Stimulated activated CD4-positive, alpha-beta T cell treated with anti-CD3 and anti-CD28 coated beads, Interleukin-12 subunit alpha, Interleukin-12 subunit beta, amount 100 ng/mL, for 24 hours (primary cell): ENCODE measurements around the gene RERE.
"Not testable (repeated sequence)": the region's sequence is repeated elsewhere in the genome, so short reads cannot be mapped to it uniquely, and the experiment has no call there.

Source experiments
- DNase-seq, 2 experiments: peaks; one replicate each; pipeline ENCODE4 v3.0.0-alpha.2; 2020; ENCODE audit warnings: low read depth in 2 of 2

The RERE gene

DNA sequence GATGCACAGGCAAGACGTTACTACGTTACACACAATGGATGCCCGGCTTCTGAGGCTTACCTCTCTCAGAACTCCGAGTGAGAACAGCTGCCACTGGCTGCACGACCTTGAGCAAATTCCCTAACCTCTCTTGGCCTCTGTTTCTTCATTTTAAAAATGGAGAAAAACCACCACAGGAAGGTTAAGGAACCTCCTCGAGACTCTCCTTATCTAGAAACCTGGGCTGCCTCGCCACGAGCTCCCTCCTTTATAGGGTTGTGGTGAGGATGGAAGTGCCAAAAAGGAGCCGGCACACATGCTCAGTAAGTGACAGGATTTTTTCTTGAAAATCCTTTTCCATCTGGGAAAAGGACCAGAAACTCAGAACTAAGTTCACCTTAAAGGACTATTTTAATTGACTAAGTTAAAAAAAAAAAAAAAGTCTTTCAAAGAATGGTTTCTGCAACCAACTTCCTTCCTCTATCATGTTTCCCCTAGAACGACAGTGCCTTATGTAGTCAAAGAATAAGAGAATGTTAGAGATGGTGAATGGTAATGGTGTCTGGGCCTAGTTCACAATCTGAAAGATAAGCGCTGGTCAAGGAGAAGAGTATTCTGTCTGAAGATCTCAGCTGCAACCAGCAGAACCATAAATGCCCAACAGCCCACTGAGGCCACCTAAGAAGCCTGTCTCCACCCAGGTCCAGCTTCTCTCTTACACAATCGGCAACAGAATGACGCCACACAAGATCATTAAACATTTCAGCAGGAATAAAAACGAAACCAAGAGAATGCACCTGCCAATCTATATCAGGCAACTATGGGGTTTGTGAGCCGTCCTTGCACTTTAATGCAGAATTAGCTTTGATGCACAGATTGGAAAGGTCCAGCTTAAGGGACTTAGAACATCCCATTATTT, 434.6 kb downstream of the RERE start:
- DNase-seq: no peak

DNA sequence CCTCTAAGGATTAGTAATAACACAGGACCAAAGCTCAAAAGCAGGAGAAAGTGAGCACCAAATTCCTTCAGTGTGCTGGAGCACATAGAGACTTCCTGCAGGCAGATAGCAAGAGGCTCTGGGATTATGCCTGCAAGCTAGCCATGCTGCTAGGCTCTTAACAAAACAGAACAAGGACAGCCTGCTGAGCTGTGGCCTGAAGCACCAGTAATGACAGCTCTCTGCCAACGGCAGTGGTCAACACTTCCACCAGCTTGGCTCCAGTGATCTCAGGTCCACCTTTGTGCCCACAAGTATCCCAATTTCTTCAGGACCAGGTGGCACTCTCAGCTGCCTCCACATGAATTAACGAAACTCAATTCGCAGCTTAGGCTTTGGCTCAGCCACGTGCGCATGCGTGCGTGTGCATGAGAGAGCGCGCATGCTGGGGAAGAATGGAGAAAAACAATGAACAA, 435.4 kb downstream of the RERE start:
- no peak for DNase-seq

DNA sequence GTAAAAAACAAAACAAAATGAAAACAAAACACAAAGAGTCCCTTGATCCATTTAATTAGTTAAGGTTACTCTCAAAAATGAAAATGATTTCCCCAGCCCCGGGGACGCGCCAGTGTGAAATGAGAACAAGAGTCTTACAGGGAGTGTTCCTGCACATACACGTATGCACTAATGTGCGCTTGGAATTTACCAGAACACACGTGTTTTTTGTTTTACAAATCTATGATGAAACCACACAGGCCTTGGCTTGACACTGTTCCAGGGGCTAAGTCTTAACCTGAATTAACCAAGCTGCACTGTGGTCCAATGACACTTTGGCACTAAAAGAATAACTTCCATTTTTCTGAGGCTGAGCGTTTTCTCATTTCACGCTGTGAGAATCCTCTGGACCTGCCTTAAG, 435.8 kb downstream of the RERE start:
- no peak for DNase-seq

DNA sequence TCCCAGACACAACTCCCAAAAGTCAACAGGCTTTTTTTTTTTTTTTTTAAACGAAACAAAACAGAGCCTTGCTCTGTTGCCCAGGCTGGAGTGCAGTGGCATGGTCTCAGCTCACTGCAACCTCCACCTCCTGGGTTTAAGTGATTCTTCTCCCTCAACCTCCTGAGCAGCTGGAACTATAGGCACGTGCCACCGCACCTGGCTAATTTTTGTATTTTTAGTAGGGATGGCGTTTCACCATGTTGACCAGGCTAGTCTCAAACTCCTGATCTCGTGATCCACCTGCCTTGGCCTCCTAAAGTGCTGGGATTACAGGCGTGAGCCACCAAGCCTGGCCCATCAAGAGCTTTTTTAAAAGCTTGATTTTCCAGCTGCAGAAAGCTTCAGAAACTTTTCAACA, 437.1 kb downstream of the RERE start:
- not testable (repeated sequence) for DNase-seq

DNA sequence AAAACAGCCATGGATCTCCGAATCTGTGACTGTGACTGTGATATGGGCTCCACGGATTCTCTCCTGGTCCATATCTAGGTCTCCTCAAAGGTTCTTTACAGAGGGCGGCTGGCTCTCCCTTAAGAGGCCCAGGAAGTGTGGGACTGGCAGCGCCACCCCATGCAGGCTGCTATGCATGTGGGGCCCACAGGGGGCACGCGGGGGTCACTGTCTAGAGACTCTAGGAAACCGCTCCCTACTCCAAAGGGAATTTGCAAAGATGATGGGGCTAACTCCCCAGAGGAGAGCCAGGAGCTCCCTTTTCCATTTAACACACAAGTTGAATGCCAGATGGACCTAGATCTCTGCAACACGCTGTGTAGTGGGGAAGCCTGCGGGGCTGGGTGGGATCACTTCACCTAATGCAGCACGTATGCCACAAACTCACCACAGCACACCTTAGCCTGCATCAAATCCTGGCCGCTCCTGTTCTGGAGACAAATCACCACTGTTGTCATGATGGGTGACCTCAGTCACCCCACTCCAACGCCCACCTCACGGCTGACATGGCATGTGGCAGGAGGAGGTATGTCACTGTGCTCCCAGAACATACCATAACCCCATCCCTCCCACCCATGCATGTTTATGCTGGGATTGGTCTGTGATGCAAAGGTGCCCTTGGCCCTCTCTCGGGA, 437.8 kb downstream of the RERE start:
- DNase-seq: no peak

DNA sequence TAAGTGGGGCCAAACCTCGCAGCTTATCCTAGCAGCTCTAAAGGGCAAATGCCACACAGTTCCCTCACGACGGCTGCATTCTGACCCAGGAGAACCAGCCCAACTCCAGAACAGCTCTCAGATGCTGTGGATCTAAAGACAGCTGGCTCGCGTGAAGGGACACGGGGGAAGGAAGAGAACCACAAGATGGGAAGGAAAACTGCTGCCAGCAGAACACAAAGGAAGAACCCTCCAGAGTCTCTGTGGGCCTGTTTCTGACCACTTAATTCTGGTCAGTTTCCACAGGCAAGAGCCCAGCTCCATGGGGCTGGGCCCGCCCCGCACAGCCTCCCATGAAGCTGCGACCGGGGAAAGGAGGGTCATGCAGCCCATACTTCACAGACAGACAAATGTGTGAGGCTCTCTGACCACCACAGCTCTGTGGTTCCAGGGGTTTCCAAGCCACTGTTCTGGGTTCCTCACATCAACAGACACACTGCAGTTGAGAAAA, 438.4 kb downstream of the RERE start:
- DNase-seq: no peak

DNA sequence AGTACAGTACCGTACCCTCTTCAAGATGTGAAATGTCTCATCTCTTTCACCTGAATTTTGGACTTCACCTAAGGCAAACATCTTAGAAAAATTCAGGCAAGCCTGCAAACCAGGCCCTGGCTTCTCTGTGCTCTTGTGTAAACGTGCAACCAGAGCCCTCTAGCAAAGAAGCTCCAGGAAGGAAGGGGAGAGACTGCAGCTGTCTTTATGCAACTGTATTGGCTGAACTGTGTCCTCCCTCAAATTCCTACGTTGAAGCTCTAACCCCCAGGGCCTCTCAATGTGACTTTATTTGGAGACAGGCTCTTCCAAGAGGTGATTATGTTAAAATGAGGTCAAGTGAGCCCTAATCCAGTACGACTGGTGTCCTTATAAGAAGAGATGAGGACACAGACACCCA, 439.3 kb downstream of the RERE start:
- DNase-seq: no peak

DNA sequence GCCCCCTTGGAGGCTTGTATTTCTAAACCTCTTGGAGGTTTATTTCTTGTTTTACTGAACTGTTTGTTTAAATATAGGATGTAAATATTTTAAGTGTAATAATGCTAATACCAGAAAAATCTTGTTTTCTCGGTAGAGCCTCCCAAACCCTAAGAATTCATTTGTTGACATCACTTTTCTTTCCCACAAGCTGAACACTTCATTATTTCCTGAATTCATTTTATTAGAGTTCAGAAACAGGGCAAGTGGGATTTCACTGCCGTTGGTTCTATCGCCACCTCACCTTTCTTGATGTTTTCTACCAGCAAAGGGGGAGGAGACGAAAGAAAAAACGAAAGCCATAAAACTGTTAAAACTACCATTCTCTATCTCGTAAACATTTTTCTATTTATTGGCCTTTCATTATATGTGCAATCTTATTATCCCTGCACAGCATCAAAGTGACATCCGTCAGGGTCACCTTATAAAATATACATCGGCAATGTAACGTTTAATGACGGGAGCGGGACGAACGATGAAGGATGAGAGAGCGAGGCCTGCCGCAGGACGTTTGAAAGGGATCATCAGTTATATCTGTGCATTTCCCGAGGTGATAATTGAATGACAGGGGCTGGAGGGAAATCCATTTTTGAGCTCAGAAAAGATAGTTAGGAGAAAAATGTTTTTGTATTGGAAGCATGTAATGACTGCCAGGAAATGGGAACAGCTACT, 440.0 kb downstream of the RERE start:
- DNase-seq: no peak

DNA sequence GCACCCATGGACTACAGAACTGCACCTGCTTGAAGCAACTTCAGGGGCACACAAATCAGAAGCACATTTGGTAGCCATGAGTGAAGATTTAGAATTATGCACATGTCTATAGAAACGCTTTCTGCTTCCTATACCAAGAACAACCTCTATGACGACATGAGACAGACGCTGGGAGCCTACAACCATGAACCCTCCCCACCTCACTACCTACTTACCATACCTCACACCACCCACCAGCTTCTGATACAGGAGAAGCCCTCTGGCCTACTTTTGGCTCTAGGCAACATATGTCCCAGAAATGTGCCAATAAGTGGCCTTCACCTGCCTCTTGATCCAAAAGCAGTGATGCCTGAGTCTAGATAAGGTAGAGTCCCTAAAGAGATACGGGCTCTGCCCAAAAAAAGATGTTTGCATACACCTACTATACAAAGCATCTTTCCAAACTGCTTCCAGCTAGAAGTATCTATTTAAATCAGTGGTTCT, 441.0 kb downstream of the RERE start:
- DNase-seq: no peak

DNA sequence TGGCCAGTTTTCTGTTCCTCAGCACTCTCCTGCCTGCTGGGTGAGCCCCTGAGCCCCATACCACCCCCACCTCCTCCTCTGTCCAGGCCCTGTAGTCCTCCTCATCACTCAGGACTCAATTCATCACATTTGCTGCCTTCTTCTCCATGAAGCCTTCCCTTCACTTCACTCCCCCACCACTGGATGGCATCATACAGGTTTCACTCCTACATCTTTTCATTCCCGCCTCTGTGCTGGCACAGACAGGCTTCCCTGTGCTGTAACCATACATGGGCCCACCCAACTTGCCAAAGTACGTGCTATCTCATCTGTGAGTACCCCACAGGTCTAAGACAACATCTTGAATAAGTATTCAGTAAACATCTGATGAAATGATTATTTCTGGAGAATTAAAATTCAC, 442.6 kb downstream of the RERE start:
- DNase-seq: no peak

DNA sequence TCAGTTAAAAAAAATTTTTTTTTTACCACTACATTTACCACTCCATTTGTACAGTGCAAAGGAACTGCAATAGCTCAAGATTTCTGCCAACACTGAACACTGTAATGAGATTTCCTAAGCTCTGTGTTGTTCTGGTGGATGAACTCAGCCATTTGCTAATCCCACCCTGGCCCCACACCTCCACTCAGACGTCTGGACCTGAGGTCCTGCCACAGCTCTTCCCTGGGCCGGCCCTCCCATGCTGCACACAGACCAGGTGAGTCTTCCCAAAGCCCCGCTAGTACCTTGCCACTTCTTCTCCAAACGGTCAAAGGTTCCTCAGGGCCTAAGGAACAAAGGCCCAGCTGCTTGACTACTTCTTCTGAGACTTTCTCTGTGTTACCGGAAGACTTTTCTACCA, 443.1 kb downstream of the RERE start:
- no peak for DNase-seq

DNA sequence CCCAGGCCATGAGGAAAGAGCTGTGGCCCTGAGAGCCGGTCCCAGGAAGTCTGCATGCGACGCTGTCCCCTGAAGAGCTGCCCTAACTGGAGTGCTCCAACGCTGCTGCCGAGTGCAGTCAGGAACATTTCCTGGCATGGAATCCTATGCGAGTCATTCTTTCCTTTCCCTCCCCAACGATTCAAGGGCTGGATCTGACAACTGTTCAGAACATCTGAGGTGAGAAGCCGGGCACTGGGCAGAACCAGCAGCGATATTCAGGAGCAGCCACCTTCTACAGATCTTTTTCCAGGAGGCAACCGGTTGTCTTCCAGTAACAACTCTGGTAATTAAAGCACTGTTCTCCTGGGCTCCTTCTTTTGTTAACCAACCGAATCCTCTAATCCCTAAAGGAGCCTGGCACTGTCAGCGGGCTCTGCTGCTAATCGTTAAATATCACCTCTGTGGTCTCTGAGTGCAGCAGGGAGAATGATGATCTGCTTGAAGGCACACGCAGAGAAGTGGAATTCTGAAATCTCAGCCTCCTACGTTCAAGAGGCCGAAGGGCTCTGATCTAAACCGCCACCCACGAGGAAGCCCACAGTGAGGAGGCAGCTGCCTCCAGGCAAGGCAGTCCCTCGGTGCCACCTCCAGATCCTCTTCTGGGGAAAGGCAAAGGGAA, 443.7 kb downstream of the RERE start:
- DNase-seq: no peak

DNA sequence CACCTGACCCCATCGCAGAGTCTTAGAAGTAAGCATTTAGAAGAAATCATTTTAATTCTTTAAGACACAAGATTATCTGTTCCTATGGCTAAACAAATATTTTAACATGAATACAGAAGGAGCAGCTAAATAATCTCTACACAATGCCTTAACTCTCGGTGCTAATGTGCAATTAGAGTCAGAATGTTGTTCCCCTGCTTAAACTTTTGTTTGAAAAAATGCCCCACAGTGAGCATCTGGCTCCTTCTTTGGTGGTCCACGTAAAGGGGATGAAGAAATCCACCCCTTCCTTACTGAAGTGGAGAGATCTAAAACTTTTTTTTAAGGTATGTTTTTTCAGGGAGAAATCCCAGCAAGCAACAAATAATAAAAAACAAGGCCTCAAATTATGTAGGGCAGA, 444.3 kb downstream of the RERE start:
- DNase-seq: no peak

DNA sequence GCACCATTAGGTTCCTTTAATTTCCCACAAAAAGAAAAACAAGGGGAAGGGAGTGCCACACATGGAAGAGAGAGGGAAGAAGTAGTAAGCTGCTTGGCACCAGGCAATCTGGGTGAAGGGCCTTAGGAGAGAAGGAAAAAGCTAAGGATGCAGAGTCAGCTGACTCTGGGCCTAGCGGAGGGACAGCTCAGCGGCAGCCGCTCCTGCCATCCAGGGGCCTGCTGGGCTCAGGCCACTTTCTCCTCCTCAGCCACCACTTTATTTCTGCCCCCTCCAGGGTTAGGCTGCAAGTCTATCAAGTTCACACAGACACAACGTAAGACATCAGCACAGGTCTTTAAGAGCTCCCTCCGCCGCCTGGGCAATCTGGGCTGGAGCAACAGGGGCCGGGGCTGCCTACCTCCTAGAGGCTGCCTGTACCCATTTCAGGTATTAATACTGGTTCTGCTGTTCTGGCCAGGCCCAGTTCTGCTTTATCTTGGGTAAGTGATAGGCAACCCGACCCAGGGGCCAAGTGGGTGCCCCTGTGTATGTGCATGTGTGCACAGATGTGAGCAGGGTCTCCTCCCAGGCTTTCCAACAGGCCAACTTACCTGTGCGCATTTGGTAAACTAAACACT, 446.0 kb downstream of the RERE start:
- no peak for DNase-seq

DNA sequence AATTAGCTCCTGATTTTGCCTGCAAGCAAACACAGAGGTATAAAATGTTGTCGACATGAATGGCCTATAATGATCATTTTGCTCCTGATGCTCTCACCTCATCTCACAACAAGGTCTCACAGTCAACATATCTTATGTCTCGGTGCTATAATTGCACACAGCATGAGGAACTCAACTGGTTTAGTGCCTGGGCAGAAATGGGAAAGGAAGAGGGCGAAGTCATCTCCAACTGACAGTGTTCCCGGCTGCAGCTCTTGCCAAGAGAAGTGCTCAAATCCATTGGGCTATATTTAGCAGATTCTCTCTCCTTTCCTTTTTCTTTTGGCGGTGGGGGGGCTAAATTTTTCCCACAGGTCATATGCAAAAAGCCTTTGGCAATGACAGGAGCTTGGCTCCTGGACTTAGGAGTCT, 446.5 kb downstream of the RERE start:
- DNase-seq: no peak

DNA sequence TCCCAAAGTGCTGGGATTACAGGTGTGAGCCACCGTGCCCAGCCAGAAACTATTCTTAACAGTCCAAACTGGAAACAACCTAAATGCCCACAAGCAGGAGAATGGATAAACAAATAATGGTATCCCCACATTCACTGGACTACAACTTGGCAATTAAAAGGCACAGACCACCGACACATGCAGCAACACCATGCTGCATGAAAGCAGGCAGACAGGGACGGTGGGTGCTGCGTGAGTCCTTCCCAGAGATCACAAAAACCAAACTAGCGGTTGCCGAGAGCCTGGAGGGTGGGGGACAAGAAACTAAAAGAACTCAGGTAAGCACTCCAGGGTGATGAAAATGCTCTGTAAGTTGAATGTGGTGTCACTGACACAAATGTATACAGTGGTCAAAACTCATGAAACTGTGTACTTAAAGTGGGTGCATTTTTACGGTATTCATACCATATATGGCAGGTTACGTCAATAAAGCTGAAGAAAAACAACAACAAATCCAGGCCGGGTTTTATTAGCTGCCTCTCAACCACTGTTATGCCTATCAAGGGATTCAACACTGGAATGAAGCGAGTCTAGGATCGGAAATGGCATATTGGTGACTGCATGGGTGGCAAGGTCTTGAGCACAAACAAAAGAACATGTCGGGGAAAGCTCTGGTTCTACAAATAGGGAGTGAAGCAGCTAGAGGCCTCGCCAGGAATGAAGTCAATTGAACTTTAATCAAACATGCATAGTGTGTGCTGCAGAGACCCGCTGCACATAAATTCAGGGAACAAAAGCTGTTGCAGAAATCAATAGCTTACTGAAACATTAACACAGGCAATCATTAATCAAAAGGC, 447.2 kb downstream of the RERE start:
- no peak for DNase-seq

DNA sequence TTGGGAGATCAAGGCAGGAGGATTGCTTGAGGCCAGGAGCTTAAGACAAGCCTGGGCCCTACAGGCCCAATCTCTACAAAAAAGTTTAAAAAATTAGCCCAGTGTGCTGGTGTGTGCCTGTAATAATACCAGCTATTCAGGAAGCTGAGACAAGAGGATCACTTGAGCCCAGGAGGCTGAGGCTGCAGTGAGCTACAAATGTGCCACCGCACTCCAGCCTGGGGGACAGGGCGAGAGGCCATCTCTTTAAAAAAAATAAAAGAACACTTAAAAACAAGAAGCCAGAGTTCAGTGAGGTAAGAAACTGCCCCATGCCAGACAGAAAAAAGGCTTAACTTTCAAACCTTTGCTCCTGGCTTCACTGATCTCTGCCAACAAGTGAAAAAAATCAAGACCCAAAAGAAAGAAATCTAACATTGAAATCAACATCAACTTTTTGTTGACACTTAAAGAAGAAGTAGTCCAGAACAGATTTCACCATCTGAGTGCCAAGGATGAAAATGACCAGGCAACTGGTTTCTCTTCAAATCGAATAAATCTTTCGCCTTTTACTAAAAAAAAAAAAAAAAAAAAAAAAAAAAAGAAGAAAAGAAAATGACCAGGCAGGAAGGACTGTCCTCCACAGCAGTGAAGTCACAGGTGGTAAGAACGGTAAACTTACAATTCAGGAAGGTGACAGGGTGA, 448.3 kb downstream of the RERE start:
- no peak for DNase-seq

DNA sequence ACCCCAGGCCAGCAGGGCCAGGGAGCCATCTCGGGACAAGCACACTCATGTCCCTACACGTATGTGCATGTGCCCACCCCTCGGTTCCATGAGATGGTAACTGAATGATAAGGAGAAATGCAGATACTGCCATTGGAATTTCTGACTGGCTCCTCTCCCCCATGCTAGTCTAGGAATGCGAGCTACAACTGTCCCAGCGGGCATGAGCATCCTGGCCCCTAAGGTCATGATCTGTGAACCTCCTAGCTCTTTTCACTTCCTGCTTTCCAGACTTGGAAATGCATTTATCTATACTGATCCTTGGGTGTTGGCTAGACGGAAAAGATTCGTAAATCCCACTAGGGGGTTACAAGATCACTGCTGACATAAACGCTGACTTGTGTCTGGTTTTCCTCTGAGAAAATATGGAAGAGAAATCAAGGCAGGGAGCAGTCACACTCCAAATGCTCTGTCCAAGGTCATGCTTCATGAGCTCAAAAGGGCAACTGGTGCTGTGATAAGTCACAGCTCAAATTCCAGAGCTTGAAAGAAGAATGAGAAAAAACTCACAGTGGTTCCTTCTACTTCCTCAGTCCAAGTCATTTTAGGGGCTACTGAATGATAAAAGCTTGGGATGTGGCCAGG, 449.8 kb downstream of the RERE start:
- DNase-seq: no peak

DNA sequence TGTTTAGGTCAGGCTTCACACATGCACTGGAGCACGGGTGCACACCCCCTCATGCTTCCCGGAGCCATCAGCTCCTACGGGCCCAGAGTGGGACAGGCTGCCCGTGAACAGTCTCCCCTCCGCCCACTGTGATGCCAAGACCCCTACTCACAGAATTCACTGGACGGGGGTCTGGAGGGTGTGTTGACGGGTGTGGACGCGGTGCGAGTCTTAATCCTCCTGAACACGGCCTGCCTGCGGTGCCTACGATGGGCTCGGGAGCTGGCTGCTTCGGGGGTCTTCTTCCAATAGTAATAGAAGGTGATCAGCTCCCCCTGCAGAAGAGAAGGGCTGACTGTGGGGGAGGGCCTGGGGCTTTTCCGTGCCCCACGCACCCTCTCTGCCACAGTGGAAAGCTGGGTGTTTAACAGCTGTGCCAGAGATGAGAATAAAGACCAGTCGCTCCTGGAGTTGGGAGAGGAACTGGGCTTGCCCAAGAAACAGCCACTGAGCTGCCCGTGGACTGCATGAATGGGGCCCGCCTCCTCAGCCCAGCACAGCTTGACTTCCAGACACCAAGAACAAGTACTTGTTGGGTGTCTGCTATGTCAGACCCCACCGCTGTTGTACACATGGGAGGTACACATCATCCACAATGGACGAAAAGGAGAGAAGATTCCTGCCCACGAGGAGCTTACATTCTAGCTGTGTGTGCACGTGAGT, 451.6 kb downstream of the RERE start:
- no peak for DNase-seq
